ENCODE data around the gene NT5C. TPM values are rescaled to one million over a fixed set of nuclear protein-coding genes. Genes with fewer than 3 reads are reported as not detected.

NT5C gene
- total and polyA plus RNA-seq, 4 donors = 13.6 to 27.2 (median 24.5) TPM

DNA sequence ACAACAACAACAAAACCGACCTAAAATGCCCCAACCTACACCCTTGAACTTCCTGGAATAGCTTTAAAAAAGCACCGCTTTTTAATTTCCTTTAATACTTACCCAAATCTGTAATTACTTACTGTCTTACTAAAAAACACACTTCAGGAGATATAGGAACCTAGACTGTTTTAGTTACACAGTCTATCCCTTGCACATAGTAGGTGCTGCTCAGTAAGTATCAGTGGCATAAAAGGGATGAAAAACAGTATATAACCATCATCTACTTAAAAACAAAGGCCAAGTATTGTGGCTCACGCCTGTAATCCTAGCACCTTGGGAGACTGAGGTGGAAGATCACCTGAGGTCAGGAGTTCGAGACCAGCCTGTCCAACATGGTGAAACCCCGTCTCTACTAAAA, 45.1 kb upstream of the NT5C start:
- H3K27me3 ChIP-seq (ENCODE audit: control insufficient read depth in 4 of 4, insufficient read depth in 4 of 4, low read length in 3 of 4) = no peaks in the 10 kb centered on the region
- H3K27ac ChIP-seq (ENCODE audit: low read depth in 1 of 2, low read length in 2 of 2) = no peak overlapping the region
- peaks cover 7 to 36% (median 28%) of the 10 kb centered on the region in 4 donors for H3K36me3 ChIP-seq (ENCODE audit: control insufficient read depth in 4 of 4, insufficient read depth in 3 of 4, low read depth in 1 of 4, low read length in 3 of 4)
- no peak for TF ChIP-seq FOXA2 (IDR thresholded peaks at IDR 0.05)
- no peak for TF ChIP-seq FOXA1 (IDR thresholded peaks at IDR 0.05)
- TF ChIP-seq, protein P1, sequence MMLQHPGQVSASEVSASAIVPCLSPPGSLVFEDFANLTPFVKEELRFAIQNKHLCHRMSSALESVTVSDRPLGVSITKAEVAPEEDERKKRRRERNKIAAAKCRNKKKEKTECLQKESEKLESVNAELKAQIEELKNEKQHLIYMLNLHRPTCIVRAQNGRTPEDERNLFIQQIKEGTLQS (IDR thresholded peaks at IDR 0.05) = no peak
- no peak for TF ChIP-seq JUND (IDR thresholded peaks at IDR 0.05)
- TF ChIP-seq RAD21 (IDR thresholded peaks at IDR 0.05) = no peak
- no peak for TF ChIP-seq SP1 (IDR thresholded peaks at IDR 0.05)
- no peak for TF ChIP-seq HNF4A (conservative IDR thresholded peaks at IDR 0.05)
- no peak for TF ChIP-seq TAF1 (conservative IDR thresholded peaks at IDR 0.05)
- TF ChIP-seq, protein P2, sequence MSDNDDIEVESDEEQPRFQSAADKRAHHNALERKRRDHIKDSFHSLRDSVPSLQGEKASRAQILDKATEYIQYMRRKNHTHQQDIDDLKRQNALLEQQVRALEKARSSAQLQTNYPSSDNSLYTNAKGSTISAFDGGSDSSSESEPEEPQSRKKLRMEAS (IDR thresholded peaks at IDR 0.05) = no peak
- TF ChIP-seq GABPA (IDR thresholded peaks at IDR 0.05 in 1 of 2, conservative IDR thresholded peaks at IDR 0.05 in 1 of 2) = no peak
- TF ChIP-seq, protein P3, sequence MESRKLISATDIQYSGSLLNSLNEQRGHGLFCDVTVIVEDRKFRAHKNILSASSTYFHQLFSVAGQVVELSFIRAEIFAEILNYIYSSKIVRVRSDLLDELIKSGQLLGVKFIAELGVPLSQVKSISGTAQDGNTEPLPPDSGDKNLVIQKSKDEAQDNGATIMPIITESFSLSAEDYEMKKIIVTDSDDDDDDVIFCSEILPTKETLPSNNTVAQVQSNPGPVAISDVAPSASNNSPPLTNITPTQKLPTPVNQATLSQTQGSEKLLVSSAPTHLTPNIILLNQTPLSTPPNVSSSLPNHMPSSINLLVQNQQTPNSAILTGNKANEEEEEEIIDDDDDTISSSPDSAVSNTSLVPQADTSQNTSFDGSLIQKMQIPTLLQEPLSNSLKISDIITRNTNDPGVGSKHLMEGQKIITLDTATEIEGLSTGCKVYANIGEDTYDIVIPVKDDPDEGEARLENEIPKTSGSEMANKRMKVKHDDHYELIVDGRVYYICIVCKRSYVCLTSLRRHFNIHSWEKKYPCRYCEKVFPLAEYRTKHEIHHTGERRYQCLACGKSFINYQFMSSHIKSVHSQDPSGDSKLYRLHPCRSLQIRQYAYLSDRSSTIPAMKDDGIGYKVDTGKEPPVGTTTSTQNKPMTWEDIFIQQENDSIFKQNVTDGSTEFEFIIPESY (IDR thresholded peaks at IDR 0.05) = no peak
- no peak for TF ChIP-seq HNF4G (IDR thresholded peaks at IDR 0.05)
- peaks cover 0 to 10% (median 6%) of the 10 kb centered on the region in 4 donors for H3K4me1 ChIP-seq (ENCODE audit: control insufficient read depth in 4 of 4, insufficient read depth in 4 of 4, low read length in 3 of 4)
- no peak overlapping the region for H3K9ac ChIP-seq (ENCODE audit: low read depth in 1 of 2, low read length in 2 of 2)
- WGBS = 87% methylated on average over 5 of the region's 5 CpGs
- H3K4me3 ChIP-seq (ENCODE audit: low read depth in 1 of 3, low read length in 3 of 3) = no peak overlapping the region
- H3K9me3 ChIP-seq (ENCODE audit: control insufficient read depth in 4 of 4, low read length in 3 of 4) = no peaks in the 10 kb centered on the region
- no peak for DNase-seq (ENCODE audit: low spot score)

DNA sequence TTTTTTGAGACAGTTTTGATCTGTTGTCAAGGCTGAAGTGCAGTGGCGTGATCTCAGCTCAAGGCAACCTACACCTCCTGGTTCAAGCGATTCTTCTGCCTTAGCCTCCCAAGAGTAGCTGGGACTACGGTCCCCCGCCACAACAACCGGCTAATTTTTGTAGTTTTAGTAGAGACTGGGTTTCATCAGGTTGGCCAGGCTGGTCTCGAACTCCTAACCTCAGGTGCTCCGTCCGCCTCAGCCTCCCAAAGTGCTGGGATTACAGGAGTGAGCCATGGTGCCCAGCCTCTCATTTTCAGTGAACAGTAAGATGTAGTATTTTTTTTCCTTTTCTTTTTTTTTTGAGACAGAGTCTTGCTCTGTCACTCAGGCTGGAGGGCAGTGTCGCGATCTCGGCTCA, 43.5 kb upstream of the NT5C start:
- Histone ChIP-seq H3K36me3 (ENCODE audit: control insufficient read depth in 4 of 4, insufficient read depth in 3 of 4, low read depth in 1 of 4, low read length in 3 of 4) (peaks cover 7 to 38% (median 28%) of the 10 kb centered on the region in 4 donors), H3K4me3 (ENCODE audit: low read depth in 1 of 3, low read length in 3 of 3) (no peak overlapping the region), H3K9me3 (ENCODE audit: control insufficient read depth in 4 of 4, low read length in 3 of 4) (no peaks in the 10 kb centered on the region), H3K4me1 (ENCODE audit: control insufficient read depth in 4 of 4, insufficient read depth in 4 of 4, low read length in 3 of 4) (peaks cover 0 to 2% (median 0%) of the 10 kb centered on the region in 4 donors), H3K27me3 (ENCODE audit: control insufficient read depth in 4 of 4, insufficient read depth in 4 of 4, low read length in 3 of 4) (no peaks in the 10 kb centered on the region), H3K9ac (ENCODE audit: low read depth in 1 of 2, low read length in 2 of 2) (no peak overlapping the region), H3K27ac (ENCODE audit: low read depth in 1 of 2, low read length in 2 of 2) (no peak overlapping the region)
- TF ChIP-seq, protein P4, sequence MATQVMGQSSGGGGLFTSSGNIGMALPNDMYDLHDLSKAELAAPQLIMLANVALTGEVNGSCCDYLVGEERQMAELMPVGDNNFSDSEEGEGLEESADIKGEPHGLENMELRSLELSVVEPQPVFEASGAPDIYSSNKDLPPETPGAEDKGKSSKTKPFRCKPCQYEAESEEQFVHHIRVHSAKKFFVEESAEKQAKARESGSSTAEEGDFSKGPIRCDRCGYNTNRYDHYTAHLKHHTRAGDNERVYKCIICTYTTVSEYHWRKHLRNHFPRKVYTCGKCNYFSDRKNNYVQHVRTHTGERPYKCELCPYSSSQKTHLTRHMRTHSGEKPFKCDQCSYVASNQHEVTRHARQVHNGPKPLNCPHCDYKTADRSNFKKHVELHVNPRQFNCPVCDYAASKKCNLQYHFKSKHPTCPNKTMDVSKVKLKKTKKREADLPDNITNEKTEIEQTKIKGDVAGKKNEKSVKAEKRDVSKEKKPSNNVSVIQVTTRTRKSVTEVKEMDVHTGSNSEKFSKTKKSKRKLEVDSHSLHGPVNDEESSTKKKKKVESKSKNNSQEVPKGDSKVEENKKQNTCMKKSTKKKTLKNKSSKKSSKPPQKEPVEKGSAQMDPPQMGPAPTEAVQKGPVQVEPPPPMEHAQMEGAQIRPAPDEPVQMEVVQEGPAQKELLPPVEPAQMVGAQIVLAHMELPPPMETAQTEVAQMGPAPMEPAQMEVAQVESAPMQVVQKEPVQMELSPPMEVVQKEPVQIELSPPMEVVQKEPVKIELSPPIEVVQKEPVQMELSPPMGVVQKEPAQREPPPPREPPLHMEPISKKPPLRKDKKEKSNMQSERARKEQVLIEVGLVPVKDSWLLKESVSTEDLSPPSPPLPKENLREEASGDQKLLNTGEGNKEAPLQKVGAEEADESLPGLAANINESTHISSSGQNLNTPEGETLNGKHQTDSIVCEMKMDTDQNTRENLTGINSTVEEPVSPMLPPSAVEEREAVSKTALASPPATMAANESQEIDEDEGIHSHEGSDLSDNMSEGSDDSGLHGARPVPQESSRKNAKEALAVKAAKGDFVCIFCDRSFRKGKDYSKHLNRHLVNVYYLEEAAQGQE (IDR thresholded peaks at IDR 0.05) = no peak
- TF ChIP-seq FOXA2 (IDR thresholded peaks at IDR 0.05) = no peak
- WGBS = 95% methylated on average over 11 of the region's 11 CpGs
- DNase-seq (ENCODE audit: low spot score) = no peak

DNA sequence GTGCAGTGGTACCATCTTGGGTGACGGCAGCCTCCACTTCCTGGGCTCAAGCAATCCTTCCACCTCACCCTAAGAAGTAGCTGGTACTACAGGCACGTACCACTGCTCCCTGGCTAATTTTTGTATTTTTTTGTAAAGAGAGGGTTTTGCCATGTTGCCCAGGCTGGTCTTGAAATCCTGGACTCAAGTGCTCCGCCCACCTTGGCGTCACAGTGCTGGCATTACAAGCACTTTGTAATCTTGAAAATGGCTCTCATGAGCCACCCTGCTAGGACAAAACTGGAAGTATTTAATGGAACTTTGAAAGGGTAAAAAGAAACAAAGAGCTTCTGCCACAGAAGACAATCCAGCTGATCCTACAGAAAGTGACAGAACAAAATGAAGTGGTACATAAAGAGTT, 42.0 kb upstream of the NT5C start:
- 90% methylated on average over 4 of the region's 4 CpGs for WGBS
- no peak overlapping the region for H3K4me3 ChIP-seq (ENCODE audit: low read depth in 1 of 3, low read length in 3 of 3)
- no peak overlapping the region for H3K9ac ChIP-seq (ENCODE audit: low read depth in 1 of 2, low read length in 2 of 2)
- TF ChIP-seq FOXA2 (IDR thresholded peaks at IDR 0.05) = no peak
- no peak for DNase-seq (ENCODE audit: low spot score)
- H3K9me3 ChIP-seq (ENCODE audit: control insufficient read depth in 4 of 4, low read length in 3 of 4) = no peaks in the 10 kb centered on the region
- peaks cover 7 to 34% (median 22%) of the 10 kb centered on the region in 4 donors for H3K36me3 ChIP-seq (ENCODE audit: control insufficient read depth in 4 of 4, insufficient read depth in 3 of 4, low read depth in 1 of 4, low read length in 3 of 4)
- no peaks in the 10 kb centered on the region for H3K4me1 ChIP-seq (ENCODE audit: control insufficient read depth in 4 of 4, insufficient read depth in 4 of 4, low read length in 3 of 4)
- no peak overlapping the region for H3K27ac ChIP-seq (ENCODE audit: low read depth in 1 of 2, low read length in 2 of 2)
- H3K27me3 ChIP-seq (ENCODE audit: control insufficient read depth in 4 of 4, insufficient read depth in 4 of 4, low read length in 3 of 4) = no peaks in the 10 kb centered on the region

All from liver (tissue), 9 donors.